Neuronal stem cell (in vitro differentiated cells): ENCODE results near the gene ZNF804B.

Source experiments
- DNase-seq: peaks from one replicate; pipeline ENCODE4 v3.0.0-alpha.2; 2013; ENCODE audit warnings: low spot score
- H2AFZ ChIP-seq: one replicate; pipeline ENCODE4 v1.6.1; 2013; ENCODE audit warnings: mild to moderate bottlenecking, low read length, inconsistent platforms
- H2AK5ac ChIP-seq: 2 replicates; pipeline ENCODE4 v1.6.1; 2013; ENCODE audit warnings: low read depth, mild to moderate bottlenecking, inconsistent platforms, low read length, moderate library complexity, mixed read lengths
- H2BK120ac ChIP-seq: 2 replicates; pipeline ENCODE4 v1.6.1; 2013; ENCODE audit warnings: low read depth, mild to moderate bottlenecking, inconsistent platforms, low read length, moderate library complexity, mixed read lengths
- H2BK12ac ChIP-seq: one replicate; pipeline ENCODE4 v1.6.1; 2013; ENCODE audit warnings: low read length, inconsistent platforms
- H2BK15ac ChIP-seq: 2 replicates; pipeline ENCODE4 v1.6.1; 2013; ENCODE audit warnings: mild to moderate bottlenecking, low read length, inconsistent platforms, mixed read lengths
- H2BK5ac ChIP-seq: one replicate; pipeline ENCODE4 v1.6.1; 2013; ENCODE audit warnings: inconsistent platforms, mild to moderate bottlenecking, low read length, moderate library complexity
- H3K14ac ChIP-seq: one replicate; pipeline ENCODE4 v1.6.1; 2013; ENCODE audit warnings: low read length, inconsistent platforms
- H3K18ac ChIP-seq: 2 replicates; pipeline ENCODE4 v1.6.1; 2013; ENCODE audit warnings: low read length, inconsistent platforms
- H3K23ac ChIP-seq: 2 replicates; pipeline ENCODE4 v1.6.1; 2013; ENCODE audit warnings: low read depth, mild to moderate bottlenecking, mixed read lengths, low read length, inconsistent platforms; ENCODE audit not compliant: poor library complexity
- H3K27ac ChIP-seq: replicated peaks from 3 replicates; pipeline ENCODE4 v1.5.1; 2013; ENCODE audit warnings: low read length, inconsistent platforms
- H3K27me3 ChIP-seq, 3 experiments: 2 replicates each; pipeline ENCODE4 v1.6.1; 2013; ENCODE audit warnings: low read length in 3 of 3, mild to moderate bottlenecking in 2 of 3, inconsistent platforms in 1 of 3, low read depth in 1 of 3, mixed read lengths in 1 of 3, moderate library complexity in 1 of 3; ENCODE audit not compliant: control insufficient read depth in 3 of 3, insufficient read depth in 3 of 3
- H3K36me3 ChIP-seq, 2 donors: replicated peaks in 1 of 2; 2 replicates each; pipeline ENCODE4 v1.6.1; 2013; ENCODE audit warnings: low read length in 2 of 2; ENCODE audit not compliant: control insufficient read depth in 2 of 2, insufficient read depth in 2 of 2
- H3K4ac ChIP-seq: 2 replicates; pipeline ENCODE4 v1.6.1; 2013; ENCODE audit warnings: inconsistent platforms, mild to moderate bottlenecking, low read length, moderate library complexity
- H3K4me1 ChIP-seq, 2 donors: 1 replicate in 1 of 2; 2 replicates in 1 of 2; pipeline ENCODE4 v1.6.1; 2013; ENCODE audit warnings: low read length in 2 of 2, low read depth in 1 of 2; ENCODE audit not compliant: control insufficient read depth in 2 of 2, insufficient read depth in 1 of 2
- H3K4me2 ChIP-seq: one replicate; pipeline ENCODE4 v1.6.1; 2013; ENCODE audit warnings: mild to moderate bottlenecking, low read length, inconsistent platforms; ENCODE audit not compliant: insufficient read depth, poor library complexity, severe bottlenecking
- H3K4me3 ChIP-seq, 2 donors: 2 replicates each; pipeline ENCODE4 v1.5.1; 2013; ENCODE audit warnings: low read length in 2 of 2, mild to moderate bottlenecking in 2 of 2, inconsistent platforms in 1 of 2, moderate library complexity in 1 of 2
- H3K79me1 ChIP-seq: one replicate; pipeline ENCODE4 v1.6.1; 2013; ENCODE audit warnings: low read depth, mild to moderate bottlenecking, inconsistent platforms, low read length, moderate library complexity
- H3K9ac ChIP-seq: one replicate; pipeline ENCODE4 v1.6.1; 2013; ENCODE audit warnings: mild to moderate bottlenecking, low read depth, low read length, inconsistent platforms; ENCODE audit not compliant: poor library complexity
- H3K9me3 ChIP-seq, 2 donors: replicated peaks in 1 of 2; 2 replicates each; pipeline versions ENCODE3 to v1.6.1; 2013; ENCODE audit warnings: low read length in 2 of 2, mild to moderate bottlenecking in 2 of 2, inconsistent platforms in 1 of 2, low read depth in 1 of 2, mixed read lengths in 1 of 2, moderate library complexity in 1 of 2; ENCODE audit not compliant: control insufficient read depth in 2 of 2, insufficient read depth in 1 of 2
- H4K8ac ChIP-seq: one replicate; pipeline ENCODE4 v1.6.1; 2013; ENCODE audit warnings: low read depth, mild to moderate bottlenecking, inconsistent platforms, low read length, moderate library complexity
- H4K91ac ChIP-seq: one replicate; pipeline ENCODE4 v1.6.1; 2013; ENCODE audit warnings: low read length, low read depth, mild to moderate bottlenecking, inconsistent platforms; ENCODE audit not compliant: poor library complexity
- WGBS, 2 donors: extraction: QIAGEN DNeasy Blood & Tissue Kit; methylation state at CpG; one replicate each; pipeline ENCODE4 v1.1.7; 2013; ENCODE audit warnings: missing lambda C conversion rate in 2 of 2, mixed read lengths in 1 of 2; ENCODE audit not compliant: insufficient read length in 2 of 2, insufficient replicate concordance in 1 of 2; ENCODE audit errors: extremely low coverage in 2 of 2; 5-methylcytosine and 5-hydroxymethylcytosine counted together

Gene ZNF804B

GRCh38 chr7:89316584-89317251, 557.2 kb downstream of the ZNF804B start:
- H2AFZ ChIP-seq: peak overlapping the region; percentile 38
- no peak overlapping the region for H3K27ac ChIP-seq
- H3K4me3 ChIP-seq: no peak overlapping the region
- no peak for DNase-seq
- peaks cover 5 to 7% of the 10 kb centered on the region in 2 donors for H3K9me3 ChIP-seq
- no peak overlapping the region for H3K18ac ChIP-seq
- peaks cover 0 to 2% of the 10 kb centered on the region in 2 donors for H3K4me1 ChIP-seq
- no peak overlapping the region for H3K14ac ChIP-seq
- H2BK5ac ChIP-seq: no peak overlapping the region
- H3K36me3 ChIP-seq: no peaks in the 10 kb centered on the region
- no peak overlapping the region for H3K4ac ChIP-seq
- no peak overlapping the region for H2BK12ac ChIP-seq
- H3K79me1 ChIP-seq: no peaks in the 10 kb centered on the region
- H3K23ac ChIP-seq: no peak overlapping the region
- H3K9ac ChIP-seq: no peak overlapping the region
- WGBS, 2 donors: no CpG with 5 or more reads among the region's 1 CpG
- no peak overlapping the region for H2AK5ac ChIP-seq
- no peaks in the 10 kb centered on the region for H3K27me3 ChIP-seq
- H4K8ac ChIP-seq: no peak overlapping the region
- no peak overlapping the region for H2BK120ac ChIP-seq
- no peak overlapping the region for H2BK15ac ChIP-seq
- no peak overlapping the region for H4K91ac ChIP-seq
- H3K4me2 ChIP-seq: no peak overlapping the region

- H3K4me2 ChIP-seq: no peak overlapping the region
- no peak overlapping the region for H2BK120ac ChIP-seq
- no peak overlapping the region for H2BK12ac ChIP-seq
- no peak overlapping the region for H2BK5ac ChIP-seq
- WGBS, 2 donors: no CpG with 5 or more reads among the region's 1 CpG
- no peak overlapping the region for H4K91ac ChIP-seq
- no peak overlapping the region for H2BK15ac ChIP-seq
- H4K8ac ChIP-seq: no peak overlapping the region
- no peak overlapping the region for H3K4ac ChIP-seq
- H3K27ac ChIP-seq: no peak overlapping the region
- no peaks in the 10 kb centered on the region for H3K36me3 ChIP-seq
- no peak overlapping the region for H3K9ac ChIP-seq
- no peak overlapping the region for H2AFZ ChIP-seq
- H3K4me3 ChIP-seq: no peak overlapping the region
- H3K27me3 ChIP-seq: no peaks in the 10 kb centered on the region
- no peak overlapping the region for H3K23ac ChIP-seq
- H3K4me1 ChIP-seq: no peaks in the 10 kb centered on the region
- DNase-seq: no peak
- no peak overlapping the region for H3K18ac ChIP-seq
- no peak overlapping the region for H3K14ac ChIP-seq
- H3K9me3 ChIP-seq: no peaks in the 10 kb centered on the region
- no peaks in the 10 kb centered on the region for H3K79me1 ChIP-seq
- no peak overlapping the region for H2AK5ac ChIP-seq
These were observed 572.5 kb downstream of the ZNF804B start for GRCh38 chr7:89332026-89332425.

- H3K27ac ChIP-seq: no peak overlapping the region
- H3K4me3 ChIP-seq: no peak overlapping the region
- no peak overlapping the region for H3K4ac ChIP-seq
- no peak overlapping the region for H2BK120ac ChIP-seq
- no peak overlapping the region for H3K23ac ChIP-seq
- no peak overlapping the region for H2AK5ac ChIP-seq
- no peak overlapping the region for H4K8ac ChIP-seq
- no peak overlapping the region for H2BK12ac ChIP-seq
- no peaks in the 10 kb centered on the region for H3K36me3 ChIP-seq
- no peak overlapping the region for H3K4me2 ChIP-seq
- DNase-seq: no peak
- H3K79me1 ChIP-seq: no peaks in the 10 kb centered on the region
- H3K27me3 ChIP-seq: no peaks in the 10 kb centered on the region
- H2BK15ac ChIP-seq: no peak overlapping the region
- peak overlapping the region; percentile 31 for H2AFZ ChIP-seq
- no peak overlapping the region for H3K18ac ChIP-seq
- WGBS, 2 donors: no CpG with 5 or more reads among the region's 1 CpG
- H3K9me3 ChIP-seq: no peaks in the 10 kb centered on the region
- H2BK5ac ChIP-seq: no peak overlapping the region
- no peak overlapping the region for H3K9ac ChIP-seq
- H3K4me1 ChIP-seq: no peaks in the 10 kb centered on the region
- H3K14ac ChIP-seq: no peak overlapping the region
- no peak overlapping the region for H4K91ac ChIP-seq
These were observed 575.3 kb downstream of the ZNF804B start for GRCh38 chr7:89334797-89335196.

GRCh38 chr7:89335490-89335889, 576.0 kb downstream of the ZNF804B start:
- Histone ChIP-seq H3K4ac (no peak overlapping the region), H3K4me1 (no peaks in the 10 kb centered on the region), H3K27ac (no peak overlapping the region), H2AFZ (peak overlapping the region; percentile 31), H4K8ac (no peak overlapping the region), H4K91ac (no peak overlapping the region), H2BK120ac (no peak overlapping the region), H2BK5ac (no peak overlapping the region), H3K27me3 (no peaks in the 10 kb centered on the region), H2AK5ac (no peak overlapping the region), H3K79me1 (no peaks in the 10 kb centered on the region), H3K9ac (no peak overlapping the region), H3K14ac (no peak overlapping the region), H3K4me2 (no peak overlapping the region), H3K9me3 (no peaks in the 10 kb centered on the region), H2BK15ac (no peak overlapping the region), H3K4me3 (no peak overlapping the region), H2BK12ac (no peak overlapping the region), H3K36me3 (no peaks in the 10 kb centered on the region), H3K23ac (no peak overlapping the region), H3K18ac (no peak overlapping the region)
- no CpG with 5 or more reads among the region's 3 CpGs for WGBS, 2 donors
- DNase-seq: no peak
